Osteoblast (primary cell): Measurements from ENCODE around the gene SELENOK. TPM values are rescaled to one million over a fixed set of nuclear protein-coding genes. Genes with fewer than 3 reads are reported as not detected.
"Not testable (repeated sequence)": the region's sequence is repeated elsewhere in the genome, so short reads cannot be mapped to it uniquely, and the experiment has no call there.

Experiments used
- DNase-seq: peaks from one replicate; pipeline ENCODE4 v3.0.0; 2011; ENCODE audit warnings: low spot score, mixed read lengths; ENCODE audit not compliant: insufficient read length; ENCODE audit errors: missing footprints
- H2AFZ ChIP-seq: 2 replicates; pipeline ENCODE4 v1.6.0; 2011; ENCODE audit warnings: mild to moderate bottlenecking, low read length
- H3K27ac ChIP-seq: 2 replicates; pipeline ENCODE4 v1.5.1; 2011; ENCODE audit warnings: mild to moderate bottlenecking, low read depth, low read length, moderate library complexity
- H3K27me3 ChIP-seq: 2 replicates; pipeline ENCODE4 v1.6.0; 2012; ENCODE audit warnings: mild to moderate bottlenecking, control low read depth, inconsistent platforms, low read length, moderate library complexity; ENCODE audit not compliant: insufficient read depth
- H3K36me3 ChIP-seq: 2 replicates; pipeline ENCODE4 v1.5.1; 2011; ENCODE audit warnings: mild to moderate bottlenecking, low read length, control low read depth, moderate library complexity; ENCODE audit not compliant: insufficient read depth
- H3K4me1 ChIP-seq: 2 replicates; pipeline ENCODE4 v1.5.1; 2011; ENCODE audit warnings: mild to moderate bottlenecking, low read length, control low read depth, moderate library complexity; ENCODE audit not compliant: insufficient read depth
- H3K4me2 ChIP-seq: 2 replicates; pipeline ENCODE4 v1.6.0; 2011; ENCODE audit warnings: mild to moderate bottlenecking, low read length; ENCODE audit not compliant: insufficient read depth
- H3K4me3 ChIP-seq: fragments of 200-600 bp; sonication (generic); 3 replicates; pipeline ENCODE4 v1.5.1; 2012; ENCODE audit warnings: mild to moderate bottlenecking, low read length, inconsistent platforms; ENCODE audit not compliant: insufficient read depth
- H3K79me2 ChIP-seq: 2 replicates; pipeline ENCODE4 v1.6.0; 2012; ENCODE audit warnings: mild to moderate bottlenecking, low read length, control low read depth, inconsistent platforms; ENCODE audit not compliant: insufficient read depth
- H3K9me3 ChIP-seq: 2 replicates; pipeline ENCODE4 v1.5.1; 2011; ENCODE audit warnings: low read depth, low read length, control low read depth
- H4K20me1 ChIP-seq: 2 replicates; pipeline ENCODE4 v1.6.0; 2012; ENCODE audit warnings: mild to moderate bottlenecking, low read length, control low read depth; ENCODE audit not compliant: insufficient read depth
- total RNA-seq: library from RNA; depleted of rRNA; stranded (reverse); fragments of >200 nt; gene quantifications from 2 replicates; pipeline ENCODE4 v1.2.3, GENCODE V29; 2012
- TF ChIP-seq, protein P1 (sequence below): IDR thresholded peaks from 2 replicates; pipeline ENCODE4 v1.5.1; 2011; ENCODE audit warnings: mild to moderate bottlenecking, low read depth, low read length, moderate library complexity; ENCODE audit errors: extremely low read depth

SELENOK gene
- total RNA-seq, 1 donor, result 13.4 TPM

- H3K9me3 ChIP-seq, result no peaks in the 10 kb centered on the region
- no peaks in the 10 kb centered on the region for H4K20me1 ChIP-seq
- H3K4me3 ChIP-seq, result no peak overlapping the region
- TF ChIP-seq, protein P1, sequence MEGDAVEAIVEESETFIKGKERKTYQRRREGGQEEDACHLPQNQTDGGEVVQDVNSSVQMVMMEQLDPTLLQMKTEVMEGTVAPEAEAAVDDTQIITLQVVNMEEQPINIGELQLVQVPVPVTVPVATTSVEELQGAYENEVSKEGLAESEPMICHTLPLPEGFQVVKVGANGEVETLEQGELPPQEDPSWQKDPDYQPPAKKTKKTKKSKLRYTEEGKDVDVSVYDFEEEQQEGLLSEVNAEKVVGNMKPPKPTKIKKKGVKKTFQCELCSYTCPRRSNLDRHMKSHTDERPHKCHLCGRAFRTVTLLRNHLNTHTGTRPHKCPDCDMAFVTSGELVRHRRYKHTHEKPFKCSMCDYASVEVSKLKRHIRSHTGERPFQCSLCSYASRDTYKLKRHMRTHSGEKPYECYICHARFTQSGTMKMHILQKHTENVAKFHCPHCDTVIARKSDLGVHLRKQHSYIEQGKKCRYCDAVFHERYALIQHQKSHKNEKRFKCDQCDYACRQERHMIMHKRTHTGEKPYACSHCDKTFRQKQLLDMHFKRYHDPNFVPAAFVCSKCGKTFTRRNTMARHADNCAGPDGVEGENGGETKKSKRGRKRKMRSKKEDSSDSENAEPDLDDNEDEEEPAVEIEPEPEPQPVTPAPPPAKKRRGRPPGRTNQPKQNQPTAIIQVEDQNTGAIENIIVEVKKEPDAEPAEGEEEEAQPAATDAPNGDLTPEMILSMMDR, result no peak
- H3K4me1 ChIP-seq, result no peaks in the 10 kb centered on the region
- no peak overlapping the region for H3K27ac ChIP-seq
- H3K4me2 ChIP-seq, result no peak overlapping the region
- no peaks in the 10 kb centered on the region for H3K79me2 ChIP-seq
- H2AFZ ChIP-seq, result no peak overlapping the region
- H3K36me3 ChIP-seq, result no peaks in the 10 kb centered on the region
- DNase-seq, result no peak
- H3K27me3 ChIP-seq, result no peaks in the 10 kb centered on the region
Observed at GRCh38 chr3:53939086-53939582, 47.5 kb upstream of the SELENOK start.

DNA sequence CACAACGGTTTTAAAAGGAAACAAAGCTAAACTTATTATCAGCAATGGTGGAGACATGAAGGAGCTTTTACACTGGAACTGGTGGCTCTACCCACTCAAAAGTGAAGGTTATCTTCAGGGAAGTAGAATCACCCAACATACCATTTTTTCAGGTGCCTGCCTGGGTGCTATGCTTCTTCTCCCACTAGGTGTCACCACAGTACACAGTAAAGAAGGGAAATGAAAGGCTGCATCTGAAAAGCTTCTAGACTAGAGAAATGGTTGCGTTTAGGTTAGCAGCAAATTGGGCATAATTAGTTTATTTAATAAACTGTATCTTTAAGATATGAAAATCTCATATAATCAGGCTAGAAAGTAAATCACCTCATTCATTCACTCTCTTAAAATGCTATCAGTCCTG is 47.0 kb upstream of the SELENOK start:
- Histone ChIP-seq H3K4me1 (no peaks in the 10 kb centered on the region), H3K4me3 (no peak overlapping the region), H2AFZ (no peak overlapping the region), H3K9me3 (no peaks in the 10 kb centered on the region), H3K79me2 (no peaks in the 10 kb centered on the region), H3K27me3 (no peaks in the 10 kb centered on the region), H4K20me1 (no peaks in the 10 kb centered on the region), H3K36me3 (no peaks in the 10 kb centered on the region), H3K4me2 (no peak overlapping the region), H3K27ac (no peak overlapping the region)
- peak; percentile 14 for DNase-seq
- TF ChIP-seq, protein P1, result peak; percentile 76

- TF ChIP-seq, protein P1, result no peak
- Histone ChIP-seq H3K79me2 (no peaks in the 10 kb centered on the region), H3K36me3 (no peaks in the 10 kb centered on the region), H3K4me2 (no peak overlapping the region), H4K20me1 (no peaks in the 10 kb centered on the region), H3K4me3 (no peak overlapping the region), H2AFZ (no peak overlapping the region), H3K9me3 (no peaks in the 10 kb centered on the region), H3K27me3 (no peaks in the 10 kb centered on the region), H3K4me1 (no peaks in the 10 kb centered on the region), H3K27ac (no peak overlapping the region)
- no peak for DNase-seq
Observed at GRCh38 chr3:53936347-53936746, 44.7 kb upstream of the SELENOK start.

DNA sequence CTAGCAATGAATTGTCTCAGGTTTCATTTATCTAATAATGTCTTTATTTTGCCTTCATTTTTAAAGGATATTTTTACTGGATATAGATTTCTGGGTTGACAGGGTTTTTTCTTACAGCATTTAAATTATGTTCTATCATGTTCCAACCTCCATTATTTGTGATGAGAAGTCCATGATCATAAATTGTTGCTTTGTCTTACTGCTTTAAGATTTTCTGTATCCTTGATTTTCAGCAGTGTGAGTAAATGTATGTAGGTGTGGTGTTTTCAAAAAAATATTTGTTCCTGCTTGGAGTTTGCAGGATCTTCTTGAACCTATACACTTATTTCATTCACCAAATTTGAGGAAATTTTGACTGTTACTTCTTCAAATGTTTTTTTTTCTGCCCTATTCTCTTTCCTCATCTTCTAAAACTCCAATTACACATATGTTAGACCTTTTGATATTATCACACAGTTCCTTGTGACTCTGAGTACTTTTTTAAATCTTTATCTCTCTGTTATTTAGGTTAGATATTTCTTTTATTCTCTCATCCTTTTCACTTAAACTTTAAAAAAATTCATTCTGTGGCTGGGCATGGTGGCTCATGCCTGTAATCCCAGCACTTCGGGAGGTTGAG is 43.7 kb upstream of the SELENOK start:
- no peak overlapping the region for H3K4me3 ChIP-seq
- H3K27me3 ChIP-seq, result no peaks in the 10 kb centered on the region
- no peak overlapping the region for H3K4me2 ChIP-seq
- no peaks in the 10 kb centered on the region for H3K4me1 ChIP-seq
- no peak overlapping the region for H2AFZ ChIP-seq
- no peak overlapping the region for H3K27ac ChIP-seq
- TF ChIP-seq, protein P1, result no peak
- H3K36me3 ChIP-seq, result no peaks in the 10 kb centered on the region
- H3K9me3 ChIP-seq, result no peaks in the 10 kb centered on the region
- DNase-seq, result no peak
- no peaks in the 10 kb centered on the region for H4K20me1 ChIP-seq
- no peaks in the 10 kb centered on the region for H3K79me2 ChIP-seq

DNA sequence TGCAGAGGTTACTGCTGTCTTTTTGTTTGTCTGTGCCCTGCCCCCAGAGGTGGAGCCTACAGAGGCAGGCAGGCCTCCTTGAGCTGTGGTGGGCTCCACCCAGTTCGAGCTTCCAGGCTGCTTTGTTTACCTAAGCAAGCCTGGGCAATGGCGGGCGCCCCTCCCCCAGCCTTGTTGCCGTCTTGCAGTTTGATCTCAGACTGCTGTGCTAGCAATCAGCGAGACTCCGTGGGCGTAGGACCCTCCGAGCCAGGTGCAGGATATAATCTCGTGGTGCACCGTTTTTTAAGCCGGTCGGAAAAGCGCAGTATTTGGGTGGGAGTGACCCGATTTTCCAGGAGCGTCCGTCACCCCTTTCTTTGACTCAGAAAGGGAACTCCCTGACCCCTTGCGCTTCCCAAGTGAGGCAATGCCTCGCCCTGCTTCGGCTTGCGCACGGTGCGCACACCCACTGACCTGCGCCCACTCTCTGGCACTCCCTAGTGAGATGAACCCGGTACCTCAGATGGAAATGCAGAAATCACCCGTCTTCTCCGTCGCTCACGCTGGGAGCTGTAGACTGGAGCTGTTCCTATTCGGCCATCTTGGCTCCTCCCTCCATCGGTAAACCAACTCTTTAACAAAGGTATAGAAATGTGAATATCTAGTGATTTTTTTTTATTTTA is 35.7 kb upstream of the SELENOK start:
- not testable (repeated sequence) for H3K4me2 ChIP-seq, H3K4me3 ChIP-seq, H4K20me1 ChIP-seq, H3K27me3 ChIP-seq, H3K27ac ChIP-seq, H3K36me3 ChIP-seq, H3K9me3 ChIP-seq, H2AFZ ChIP-seq, DNase-seq, H3K79me2 ChIP-seq, H3K4me1 ChIP-seq
